CD4-positive, CD25-positive, alpha-beta regulatory T cell (primary cell): ENCODE results near the gene CRLF2. TPM values are rescaled to one million over a fixed set of nuclear protein-coding genes. Genes with fewer than 3 reads are reported as not detected.

Source experiments
- ATAC-seq, 2 donors: fragments of 150-1000 bp; cut with Tn5 transposase; one replicate each; pipeline ENCODE4 v1.10.0; 2021; ENCODE audit warnings: low read depth in 2 of 2, moderate number of reproducible peaks in 2 of 2, moderate library complexity in 1 of 2
- DNase-seq, 3 donors: peaks; one replicate each; pipeline versions ENCODE4 v3.0.0 to v3.0.0-alpha.2; 2012 to 2022; ENCODE audit warnings: mixed read lengths in 1 of 3
- H3K27ac ChIP-seq: one replicate; pipeline ENCODE4 v1.7.0; 2013; ENCODE audit warnings: mild to moderate bottlenecking, low read length; ENCODE audit not compliant: insufficient read depth, poor library complexity, severe bottlenecking
- H3K27me3 ChIP-seq: one replicate; pipeline ENCODE4 v1.7.0; 2013; ENCODE audit warnings: low read length; ENCODE audit not compliant: control insufficient read depth, insufficient read depth
- H3K36me3 ChIP-seq: one replicate; pipeline ENCODE4 v1.7.0; 2013; ENCODE audit warnings: mild to moderate bottlenecking, low read length, moderate library complexity; ENCODE audit not compliant: control insufficient read depth, insufficient read depth
- H3K4me1 ChIP-seq: 2 replicates; pipeline ENCODE4 v1.7.0; 2013; ENCODE audit warnings: mild to moderate bottlenecking, low read length; ENCODE audit not compliant: insufficient read depth, control insufficient read depth, poor library complexity, severe bottlenecking
- H3K4me3 ChIP-seq: one replicate; pipeline ENCODE4 v1.7.0; 2013; ENCODE audit warnings: low read depth, mild to moderate bottlenecking, low read length, moderate library complexity
- H3K9me3 ChIP-seq, 2 experiments: 1 replicate in 1 of 2; 2 replicates in 1 of 2; pipeline ENCODE4 v1.7.0; 2013; ENCODE audit warnings: low read length in 2 of 2, mild to moderate bottlenecking in 1 of 2, moderate library complexity in 1 of 2; ENCODE audit not compliant: control insufficient read depth in 2 of 2
- H3K27ac Mint-ChIP-seq, 3 donors: one replicate each; pipeline ENCODE4 v1.8.0; 2020 to 2022; ENCODE audit warnings: mild to moderate bottlenecking in 3 of 3, mixed read lengths in 3 of 3, moderate library complexity in 2 of 3
- H3K27me3 Mint-ChIP-seq: one replicate; pipeline ENCODE4 v1.8.0; 2022; ENCODE audit warnings: mild to moderate bottlenecking, mixed read lengths
- H3K36me3 Mint-ChIP-seq: one replicate; pipeline ENCODE4 v1.8.0; 2020; ENCODE audit warnings: mixed read lengths
- H3K4me1 Mint-ChIP-seq, 4 donors: one replicate each; pipeline ENCODE4 v1.8.0; 2020 to 2022; ENCODE audit warnings: mixed read lengths in 4 of 4, mild to moderate bottlenecking in 1 of 4
- H3K4me3 Mint-ChIP-seq, 4 donors: one replicate each; pipeline ENCODE4 v1.8.0; 2020 to 2022; ENCODE audit warnings: mild to moderate bottlenecking in 4 of 4, mixed read lengths in 4 of 4, moderate library complexity in 3 of 4
- H3K9me3 Mint-ChIP-seq, 7 donors: one replicate each; pipeline ENCODE4 v1.8.0; 2020 to 2022; ENCODE audit warnings: mixed read lengths in 7 of 7, mild to moderate bottlenecking in 3 of 7, moderate library complexity in 2 of 7
- polyA plus RNA-seq, 4 donors: library from polyadenylated mRNA; unstranded; fragments of 300-500 nt; fragmentation: Illumina TruSeq; gene quantifications; one replicate each; pipeline ENCODE4 v1.2.3, GENCODE V29; 2021
- total RNA-seq: library from RNA; stranded (reverse); gene quantifications from one replicate; pipeline ENCODE4 v1.2.3, GENCODE V29; 2022

Gene CRLF2
- total and polyA plus RNA-seq, 5 donors from 2014 or later, result 1.2 to 1.4 TPM; not detected in 3

DNA sequence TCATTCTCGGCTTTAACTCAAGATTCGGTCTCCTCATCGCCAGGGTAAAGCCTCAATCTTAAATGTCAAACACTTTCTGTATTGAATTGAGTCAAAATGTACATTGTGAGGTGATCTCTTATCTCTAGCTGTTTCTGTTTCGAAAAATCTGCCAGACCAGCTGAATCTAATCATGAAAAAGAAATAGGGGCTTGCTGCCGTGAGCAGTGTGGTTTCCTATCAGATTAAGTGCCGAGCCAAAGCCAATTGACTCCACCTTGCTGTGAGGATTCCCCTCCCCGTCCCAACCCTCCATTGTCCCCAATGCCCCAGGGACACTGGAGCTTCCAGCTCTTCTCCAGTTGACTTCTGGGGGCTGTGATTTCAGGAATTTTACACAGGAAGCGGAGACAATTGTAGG, 12.5 kb upstream of the CRLF2 start:
- Mint-ChIP-seq H3K27ac (peak overlapping the region in 1 of 3 donors; percentile 42), H3K4me3 (peak overlapping the region; percentile 29 to 52 (median 36)), H3K27me3 (no peaks in the 10 kb centered on the region), H3K36me3 (no peaks in the 10 kb centered on the region), H3K9me3 (peaks cover 0 to 14% (median 7%) of the 10 kb centered on the region in 7 donors), H3K4me1 (peaks cover 4 to 14% (median 8%) of the 10 kb centered on the region in 4 donors)
- ATAC-seq, result peak in 1 of 2 donors; percentile 49
- Histone ChIP-seq H3K4me1 (no peaks in the 10 kb centered on the region), H3K36me3 (no peaks in the 10 kb centered on the region), H3K27ac (no peak overlapping the region), H3K9me3 (peaks cover 4 to 6% of the 10 kb centered on the region in 2 experiments), H3K27me3 (no peaks in the 10 kb centered on the region), H3K4me3 (peak overlapping the region; percentile 59)
- DNase-seq, result peak in 1 of 3 donors; percentile 73

DNA sequence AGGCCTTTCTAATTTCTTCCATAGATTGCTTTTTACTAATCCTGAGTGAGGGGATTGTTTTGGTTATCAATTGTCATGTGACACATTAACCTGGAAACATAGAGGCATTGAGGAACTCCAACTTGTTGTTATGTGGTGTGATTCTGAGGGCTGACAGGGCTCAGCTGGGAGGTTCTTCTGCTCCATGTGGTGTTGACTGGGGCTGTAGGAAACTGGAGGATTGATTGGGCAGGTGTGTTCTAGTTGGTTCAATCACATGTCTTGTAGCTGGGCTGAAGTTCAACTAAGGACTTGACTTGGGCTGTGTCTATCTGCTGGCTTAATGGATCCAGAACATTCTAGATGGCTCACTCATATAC, 10.8 kb upstream of the CRLF2 start:
- DNase-seq, result no peak
- peak overlapping the region in 1 of 3 donors; percentile 34 for H3K27ac Mint-ChIP-seq
- H3K4me3 ChIP-seq, result no peak overlapping the region
- no peak overlapping the region for H3K27ac ChIP-seq
- no peaks in the 10 kb centered on the region for H3K4me1 ChIP-seq
- peak overlapping the region in 1 of 4 donors; percentile 26 for H3K4me3 Mint-ChIP-seq
- H3K36me3 ChIP-seq, result no peaks in the 10 kb centered on the region
- no peaks in the 10 kb centered on the region for H3K27me3 Mint-ChIP-seq
- H3K36me3 Mint-ChIP-seq, result no peaks in the 10 kb centered on the region
- ATAC-seq, result no peak
- H3K9me3 ChIP-seq, result peaks cover 4 to 6% of the 10 kb centered on the region in 2 experiments
- H3K4me1 Mint-ChIP-seq, result peaks cover 4 to 10% (median 6%) of the 10 kb centered on the region in 4 donors
- no peaks in the 10 kb centered on the region for H3K27me3 ChIP-seq
- peaks cover 0 to 14% (median 7%) of the 10 kb centered on the region in 7 donors for H3K9me3 Mint-ChIP-seq

DNA sequence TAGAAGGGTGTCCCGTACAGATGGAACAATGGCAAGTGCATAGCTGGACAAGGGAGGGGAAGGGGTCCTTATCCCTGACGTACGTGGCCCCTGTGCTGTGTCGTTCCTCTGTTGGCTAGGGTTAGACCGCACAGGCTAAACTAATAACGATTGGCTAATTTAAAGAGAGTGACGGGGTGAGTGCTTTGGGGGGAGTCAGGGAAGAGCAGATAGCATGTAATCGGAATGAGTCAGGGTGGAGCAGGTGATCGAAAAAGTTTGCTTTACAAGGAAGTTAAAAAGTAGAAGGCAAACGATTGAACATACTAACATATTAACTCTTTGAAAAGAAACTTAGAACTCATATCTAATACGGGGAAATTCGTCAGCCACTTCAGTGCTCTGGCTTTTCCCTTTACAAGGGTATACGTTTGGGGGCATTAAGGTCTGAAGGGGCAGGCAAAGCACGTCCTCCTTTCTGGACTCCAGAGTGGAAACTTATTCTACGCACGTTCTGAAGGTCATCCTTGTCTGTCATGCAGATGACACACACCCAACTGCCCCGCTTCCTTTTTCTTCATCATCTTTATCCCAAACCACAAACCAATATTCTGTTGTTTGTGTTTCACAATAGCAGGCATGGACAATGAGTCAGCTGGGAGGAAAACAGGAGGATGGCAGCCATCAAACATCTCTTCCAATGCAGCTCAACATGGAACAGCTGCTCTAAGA, 10.2 kb upstream of the CRLF2 start:
- Mint-ChIP-seq H3K27me3 (no peaks in the 10 kb centered on the region), H3K9me3 (peaks cover 0 to 14% (median 7%) of the 10 kb centered on the region in 7 donors), H3K36me3 (no peaks in the 10 kb centered on the region), H3K4me1 (peaks cover 4 to 10% (median 5%) of the 10 kb centered on the region in 4 donors), H3K4me3 (peak overlapping the region in 1 of 4 donors; percentile 26), H3K27ac (no peak overlapping the region)
- DNase-seq (no peak), ATAC-seq (no peak)
- Histone ChIP-seq H3K4me3 (no peak overlapping the region), H3K36me3 (no peaks in the 10 kb centered on the region), H3K4me1 (no peaks in the 10 kb centered on the region), H3K9me3 (peaks cover 4 to 6% of the 10 kb centered on the region in 2 experiments), H3K27me3 (no peaks in the 10 kb centered on the region), H3K27ac (no peak overlapping the region)

DNA sequence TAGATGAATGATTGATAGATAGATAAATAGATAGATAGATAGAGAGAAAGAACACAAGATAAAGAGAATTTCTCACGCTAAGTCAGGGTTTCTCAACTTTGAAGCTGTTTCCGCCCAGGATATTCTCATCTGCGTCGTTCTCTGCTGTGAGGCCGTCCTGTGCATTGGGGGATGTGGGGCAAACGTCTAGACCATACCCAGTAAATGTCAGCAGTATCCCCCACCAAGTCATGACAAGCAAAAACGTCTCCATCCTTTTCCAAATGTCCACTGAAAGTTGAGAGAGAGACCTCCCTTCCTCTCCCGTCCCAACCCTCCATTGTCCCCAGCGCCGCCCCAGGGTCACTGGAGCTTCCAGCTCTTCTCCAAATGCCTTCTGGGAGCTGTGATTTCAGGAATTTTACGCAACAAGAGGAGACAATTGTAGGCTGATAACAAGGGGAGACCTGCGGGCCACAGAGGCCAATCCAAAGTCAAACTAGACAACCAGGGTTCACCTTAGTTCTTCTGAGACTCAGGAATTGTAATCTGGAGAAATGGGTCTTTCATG, 8.9 kb upstream of the CRLF2 start:
- no peak for DNase-seq
- Mint-ChIP-seq H3K9me3 (peaks cover 0 to 14% (median 4%) of the 10 kb centered on the region in 7 donors), H3K4me1 (peaks cover 4 to 6% (median 5%) of the 10 kb centered on the region in 4 donors), H3K27ac (no peak overlapping the region), H3K27me3 (no peaks in the 10 kb centered on the region), H3K4me3 (no peak overlapping the region), H3K36me3 (no peaks in the 10 kb centered on the region)
- Histone ChIP-seq H3K27me3 (no peaks in the 10 kb centered on the region), H3K4me1 (no peaks in the 10 kb centered on the region), H3K36me3 (no peaks in the 10 kb centered on the region), H3K27ac (no peak overlapping the region), H3K9me3 (peaks cover 4 to 6% of the 10 kb centered on the region in 2 experiments), H3K4me3 (no peak overlapping the region)
- ATAC-seq, result no peak

DNA sequence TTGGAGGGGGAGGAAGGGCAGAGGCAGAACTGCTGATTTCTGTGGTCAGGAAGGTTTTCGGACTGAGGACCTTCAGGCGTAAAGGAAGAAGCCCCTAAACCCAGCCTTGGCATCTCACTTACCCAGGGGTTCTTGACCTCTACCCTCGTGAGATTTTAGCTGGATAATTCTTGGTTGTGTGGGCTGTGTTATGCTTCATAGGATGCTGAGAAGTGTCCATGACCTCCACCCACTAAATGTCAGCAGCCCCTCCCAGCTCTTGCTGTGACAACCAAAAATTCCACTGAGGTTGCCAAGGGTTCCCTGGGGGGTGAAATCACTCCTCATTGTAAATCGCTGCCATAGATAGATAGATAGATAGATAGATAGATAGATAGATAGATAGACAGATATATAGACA, 5.8 kb upstream of the CRLF2 start:
- no peak overlapping the region for H3K27ac ChIP-seq
- H3K4me1 ChIP-seq, result no peaks in the 10 kb centered on the region
- peaks cover 4 to 6% of the 10 kb centered on the region in 2 experiments for H3K9me3 ChIP-seq
- H3K27me3 ChIP-seq, result no peaks in the 10 kb centered on the region
- Mint-ChIP-seq H3K36me3 (no peaks in the 10 kb centered on the region), H3K9me3 (peaks cover 0 to 8% (median 3%) of the 10 kb centered on the region in 7 donors), H3K4me3 (no peak overlapping the region), H3K27me3 (peaks cover 4% of the 10 kb centered on the region), H3K4me1 (peaks cover 0 to 7% (median 0%) of the 10 kb centered on the region in 4 donors), H3K27ac (no peak overlapping the region)
- DNase-seq (no peak), ATAC-seq (no peak)
- no peaks in the 10 kb centered on the region for H3K36me3 ChIP-seq
- no peak overlapping the region for H3K4me3 ChIP-seq

DNA sequence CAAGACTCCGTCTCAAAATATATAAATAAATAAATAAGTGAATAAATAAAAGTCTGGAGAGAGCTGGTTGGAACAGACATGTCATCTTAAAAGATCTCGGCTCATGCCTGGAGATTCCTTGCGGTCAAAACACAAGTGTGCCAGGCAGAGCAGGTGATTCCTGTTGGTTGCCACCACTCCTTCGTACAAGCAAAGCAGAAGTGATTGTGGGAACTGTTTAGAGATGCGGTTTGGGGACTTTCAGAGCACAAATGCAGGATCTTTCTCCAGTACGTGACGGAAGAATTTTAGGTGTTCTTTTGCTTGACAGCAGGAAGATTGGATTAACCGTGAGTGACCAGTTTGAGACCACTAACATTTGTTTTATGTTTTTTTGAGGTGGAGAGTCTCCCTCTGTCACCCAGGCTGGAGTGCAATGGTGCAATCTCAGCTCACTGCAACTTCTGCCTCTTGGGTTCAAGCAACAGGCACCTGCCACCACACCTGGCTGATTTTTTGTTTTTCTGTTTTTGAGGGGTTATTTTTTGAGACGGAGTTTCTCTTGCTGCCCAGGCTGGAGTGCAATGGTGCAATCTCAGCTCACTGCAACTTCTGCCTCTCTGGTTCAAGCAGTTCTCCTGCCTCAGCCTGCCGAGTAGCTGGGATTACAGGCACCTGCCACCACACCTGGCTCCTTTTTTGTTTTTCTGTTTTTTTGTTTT, 2.8 kb upstream of the CRLF2 start:
- Histone ChIP-seq H3K4me3 (no peak overlapping the region), H3K27me3 (no peaks in the 10 kb centered on the region), H3K36me3 (no peaks in the 10 kb centered on the region), H3K9me3 (no peaks in the 10 kb centered on the region), H3K27ac (no peak overlapping the region), H3K4me1 (peaks cover 5% of the 10 kb centered on the region)
- Mint-ChIP-seq H3K36me3 (no peaks in the 10 kb centered on the region), H3K27ac (no peak overlapping the region), H3K9me3 (peaks cover 0 to 4% (median 0%) of the 10 kb centered on the region in 7 donors), H3K4me3 (peak overlapping the region in 1 of 4 donors; percentile 23), H3K27me3 (peaks cover 4% of the 10 kb centered on the region), H3K4me1 (peaks cover 10 to 22% (median 12%) of the 10 kb centered on the region in 4 donors)
- DNase-seq, result no peak
- ATAC-seq, result peak in 1 of 2 donors; percentile 32

DNA sequence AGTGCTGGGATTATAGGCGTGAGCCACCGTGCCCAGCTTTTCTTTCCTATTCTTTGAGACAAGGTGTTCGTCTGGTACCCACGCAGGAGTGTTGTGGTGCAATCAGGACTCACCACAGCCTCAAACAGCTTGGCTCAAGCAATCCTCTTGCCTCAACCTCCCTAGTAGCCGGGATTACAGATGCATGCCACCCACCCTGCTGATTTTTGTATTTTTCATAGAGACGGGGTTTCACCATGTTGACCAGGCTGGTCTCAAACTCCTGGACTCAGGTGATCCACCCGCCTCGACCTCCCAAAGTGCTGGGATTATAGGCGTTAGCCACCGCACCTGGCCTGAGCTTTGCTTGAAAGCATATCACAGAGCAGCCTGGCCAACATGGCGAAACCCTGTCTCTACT, 1.5 kb upstream of the CRLF2 start:
- Histone ChIP-seq H3K4me3 (no peak overlapping the region), H3K27me3 (no peaks in the 10 kb centered on the region), H3K27ac (no peak overlapping the region), H3K4me1 (peaks cover 5% of the 10 kb centered on the region), H3K36me3 (no peaks in the 10 kb centered on the region), H3K9me3 (no peaks in the 10 kb centered on the region)
- peaks cover 4% of the 10 kb centered on the region for H3K27me3 Mint-ChIP-seq
- H3K4me1 Mint-ChIP-seq, result peaks cover 10 to 22% (median 12%) of the 10 kb centered on the region in 4 donors
- ATAC-seq (no peak), DNase-seq (no peak)
- peaks cover 0 to 4% (median 0%) of the 10 kb centered on the region in 7 donors for H3K9me3 Mint-ChIP-seq
- peak overlapping the region in 1 of 3 donors; percentile 43 for H3K27ac Mint-ChIP-seq
- H3K4me3 Mint-ChIP-seq, result peak overlapping the region in 1 of 4 donors; percentile 16
- H3K36me3 Mint-ChIP-seq, result no peaks in the 10 kb centered on the region
